CD4-positive, alpha-beta T cell treated with Interleukin-17A for 1 hour (primary cell): ENCODE measurements around the gene COL23A1.
"Not testable (repeated sequence)": the region's sequence is repeated elsewhere in the genome, so short reads cannot be mapped to it uniquely, and the experiment has no call there.

Source experiments
- DNase-seq: peaks from one replicate; pipeline ENCODE4 v3.0.0-alpha.2; 2020

Gene COL23A1

GRCh38 chr5:178587763-178588611 is 2.2 kb downstream of the COL23A1 start:
- DNase-seq, result no peak

- no peak for DNase-seq
Observed at GRCh38 chr5:178586396-178586795, 3.8 kb downstream of the COL23A1 start.

- DNase-seq, result not testable (repeated sequence)
Observed at GRCh38 chr5:178585421-178585820, 4.8 kb downstream of the COL23A1 start.

- DNase-seq, result no peak
Observed at GRCh38 chr5:178583279-178583678, 6.9 kb downstream of the COL23A1 start.

GRCh38 chr5:178582291-178582690 is 7.9 kb downstream of the COL23A1 start:
- no peak for DNase-seq

- DNase-seq, result no peak
Observed at GRCh38 chr5:178581621-178582020, 8.6 kb downstream of the COL23A1 start.

GRCh38 chr5:178580271-178580955 is 9.8 kb downstream of the COL23A1 start:
- no peak for DNase-seq

- no peak for DNase-seq
Observed at GRCh38 chr5:178577944-178578343, 12.2 kb downstream of the COL23A1 start.

- no peak for DNase-seq
Observed at GRCh38 chr5:178577376-178577839, 12.8 kb downstream of the COL23A1 start.

- no peak for DNase-seq
Observed at GRCh38 chr5:178576591-178577351, 13.4 kb downstream of the COL23A1 start.

GRCh38 chr5:178573216-178573615 is 17.0 kb downstream of the COL23A1 start:
- no peak for DNase-seq

GRCh38 chr5:178572617-178573016 is 17.6 kb downstream of the COL23A1 start:
- DNase-seq, result no peak

- no peak for DNase-seq
Observed at GRCh38 chr5:178569485-178569884, 20.7 kb downstream of the COL23A1 start.

GRCh38 chr5:178564811-178565550 is 25.2 kb downstream of the COL23A1 start:
- DNase-seq, result no peak

- no peak for DNase-seq
Observed at GRCh38 chr5:178564397-178564796, 25.8 kb downstream of the COL23A1 start.

GRCh38 chr5:178563621-178564020 is 26.6 kb downstream of the COL23A1 start:
- no peak for DNase-seq

GRCh38 chr5:178561746-178562264 is 28.4 kb downstream of the COL23A1 start:
- no peak for DNase-seq

GRCh38 chr5:178560911-178561310 is 29.3 kb downstream of the COL23A1 start:
- DNase-seq, result no peak

GRCh38 chr5:178557416-178557815 is 32.8 kb downstream of the COL23A1 start:
- no peak for DNase-seq

GRCh38 chr5:178555771-178556211 is 34.4 kb downstream of the COL23A1 start:
- DNase-seq, result no peak

GRCh38 chr5:178555005-178555404 is 35.2 kb downstream of the COL23A1 start:
- DNase-seq, result no peak

- DNase-seq, result no peak
Observed at GRCh38 chr5:178554311-178554710, 35.9 kb downstream of the COL23A1 start.
